ENCODE data around the gene NPHP3.

The NPHP3 gene

DNA sequence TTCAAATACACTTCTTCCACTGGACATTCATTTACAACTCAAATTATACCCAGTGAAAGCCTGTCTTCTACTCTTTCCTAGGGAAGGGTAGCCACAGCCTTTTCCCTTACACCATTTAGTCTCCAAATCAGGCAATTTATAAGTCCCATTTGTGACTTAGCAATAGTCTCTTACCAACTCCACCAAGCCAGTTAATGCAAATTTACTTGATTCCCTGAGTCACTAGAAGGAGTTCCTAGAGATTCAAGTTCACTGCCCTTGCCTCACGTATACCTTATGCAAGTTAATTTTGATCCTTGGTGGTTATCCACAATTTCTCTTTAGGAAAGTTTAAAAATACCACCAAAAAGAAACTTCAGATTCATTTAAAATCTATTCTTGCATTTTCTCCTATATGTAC lies 16.1 kb upstream of the NPHP3 start:
- ChIA-PET CTCF (interaction anchor here (0.8 to 3.6 kb wide), 3 partner anchors 10 to 646 kb away, joined by 3 to 22 read pairs (median 5); no protein-coding TSS in a partner anchor), POLR2A (no interaction called here)
- TF ChIP-seq, protein P1, sequence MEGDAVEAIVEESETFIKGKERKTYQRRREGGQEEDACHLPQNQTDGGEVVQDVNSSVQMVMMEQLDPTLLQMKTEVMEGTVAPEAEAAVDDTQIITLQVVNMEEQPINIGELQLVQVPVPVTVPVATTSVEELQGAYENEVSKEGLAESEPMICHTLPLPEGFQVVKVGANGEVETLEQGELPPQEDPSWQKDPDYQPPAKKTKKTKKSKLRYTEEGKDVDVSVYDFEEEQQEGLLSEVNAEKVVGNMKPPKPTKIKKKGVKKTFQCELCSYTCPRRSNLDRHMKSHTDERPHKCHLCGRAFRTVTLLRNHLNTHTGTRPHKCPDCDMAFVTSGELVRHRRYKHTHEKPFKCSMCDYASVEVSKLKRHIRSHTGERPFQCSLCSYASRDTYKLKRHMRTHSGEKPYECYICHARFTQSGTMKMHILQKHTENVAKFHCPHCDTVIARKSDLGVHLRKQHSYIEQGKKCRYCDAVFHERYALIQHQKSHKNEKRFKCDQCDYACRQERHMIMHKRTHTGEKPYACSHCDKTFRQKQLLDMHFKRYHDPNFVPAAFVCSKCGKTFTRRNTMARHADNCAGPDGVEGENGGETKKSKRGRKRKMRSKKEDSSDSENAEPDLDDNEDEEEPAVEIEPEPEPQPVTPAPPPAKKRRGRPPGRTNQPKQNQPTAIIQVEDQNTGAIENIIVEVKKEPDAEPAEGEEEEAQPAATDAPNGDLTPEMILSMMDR (IDR thresholded peaks at IDR 0.05; ENCODE audit: insufficient read depth, low read length, missing control alignments): no peak
- H3K4me3 ChIP-seq (ENCODE audit: low read depth, low read length): no peak overlapping the region
- no peak for DNase-seq (ENCODE audit: low read depth, low spot score)

DNA sequence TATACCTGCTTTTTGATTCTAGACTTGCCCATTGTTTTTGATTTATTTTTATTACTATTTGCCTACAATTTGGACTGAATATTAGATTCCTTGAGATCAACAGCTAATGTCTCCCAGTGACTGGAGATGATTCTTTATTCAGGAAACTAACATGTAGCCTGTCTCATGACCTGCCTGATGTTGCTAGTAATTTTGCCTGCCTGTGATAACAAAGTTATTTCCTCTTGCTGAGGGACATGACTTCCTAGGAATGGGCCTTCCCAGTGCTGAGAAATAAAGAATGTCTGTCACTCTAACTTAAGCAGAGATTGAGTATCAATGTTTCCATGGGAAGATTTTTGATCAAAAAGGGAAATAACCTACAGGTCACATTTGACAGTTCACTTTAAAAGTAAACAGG lies 13.4 kb upstream of the NPHP3 start:
- TF ChIP-seq, protein P1 (IDR thresholded peaks at IDR 0.05; ENCODE audit: insufficient read depth, low read length, missing control alignments): no peak
- H3K4me3 ChIP-seq (ENCODE audit: low read depth, low read length): no peak overlapping the region
- POLR2A ChIA-PET: no interaction called here
- no peak for DNase-seq (ENCODE audit: low read depth, low spot score)
- CTCF ChIA-PET: interaction anchor here (0.9 to 2.5 kb wide), 2 partner anchors 9 to 11 kb away, joined by 3 to 11 read pairs; no protein-coding TSS in a partner anchor

DNA sequence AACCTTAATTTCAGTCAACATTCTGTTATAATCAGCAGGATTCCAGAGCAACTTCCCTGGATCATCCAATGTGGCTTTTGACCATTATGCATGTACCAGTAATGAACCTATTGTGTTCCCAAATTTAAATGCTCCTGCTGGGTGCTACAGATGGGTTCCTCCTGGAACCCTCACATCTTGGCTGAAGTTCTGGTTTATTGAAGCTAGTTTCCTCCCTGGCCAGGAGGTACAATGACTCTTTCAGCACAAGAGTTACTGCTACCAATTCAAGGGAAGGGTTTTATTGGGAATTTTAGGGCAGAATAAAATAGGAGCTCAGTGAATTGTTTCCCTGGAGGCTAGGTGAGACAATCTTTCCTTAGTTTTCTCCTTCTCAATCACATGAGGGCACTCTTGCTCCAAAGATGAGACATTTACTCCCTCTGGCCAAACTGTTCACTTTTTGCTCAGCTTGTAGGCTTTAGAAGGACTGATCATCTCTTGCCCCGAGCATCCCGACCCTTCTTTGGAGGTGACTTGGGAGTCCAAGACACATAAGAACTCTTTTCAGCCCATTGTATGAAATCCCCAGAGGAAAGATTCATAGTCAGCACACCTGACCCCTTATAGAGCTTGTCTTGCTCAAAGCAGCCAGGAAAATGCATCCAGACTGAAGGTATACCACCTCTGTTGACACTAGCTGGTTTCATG lies 8.8 kb upstream of the NPHP3 start:
- TF ChIP-seq, protein P1 (IDR thresholded peaks at IDR 0.05; ENCODE audit: insufficient read depth, low read length, missing control alignments): peak; percentile 27
- ChIA-PET CTCF (interaction anchor here (0.5 to 8.5 kb wide), 25 partner anchors 8 to 1197 kb away, joined by 3 to 160 read pairs (median 7); partner anchors contain the start of gene TMEM108), POLR2A (interaction anchor here (0.6 kb wide), 1 partner anchor 720 kb away, joined by 3 read pairs; no protein-coding TSS in a partner anchor)
- no peak overlapping the region for H3K4me3 ChIP-seq (ENCODE audit: low read depth, low read length)
- DNase-seq (ENCODE audit: low read depth, low spot score): no peak

DNA sequence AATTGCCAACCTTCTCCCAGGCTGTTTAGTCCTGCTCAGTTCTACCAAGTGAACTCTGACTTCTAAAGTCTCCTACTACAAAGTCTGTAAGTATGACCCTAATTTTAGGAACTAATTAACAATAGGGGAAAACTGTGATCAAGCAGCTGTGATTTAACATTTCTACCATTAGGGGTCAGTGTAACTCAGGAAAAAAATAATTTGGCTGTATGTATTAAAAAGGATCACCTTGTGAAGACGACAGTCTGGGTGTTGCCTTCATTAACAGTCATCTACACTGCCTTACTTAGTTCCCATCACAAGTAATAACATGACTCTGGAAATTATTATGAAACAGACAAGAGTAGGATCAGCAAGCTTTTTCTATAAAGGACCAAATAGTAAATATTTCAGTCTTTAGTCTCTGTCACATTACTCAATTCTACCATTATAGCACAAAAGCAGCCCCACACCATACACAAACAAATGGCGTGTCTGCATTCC lies 4.2 kb upstream of the NPHP3 start:
- CTCF ChIA-PET: interaction anchor here (0.7 to 8.5 kb wide), 47 partner anchors 8 to 1486 kb away, joined by 3 to 160 read pairs (median 4); partner anchors contain the start of genes BFSP2 and DNAJC13
- POLR2A ChIA-PET: no interaction called here
- H3K4me3 ChIP-seq (ENCODE audit: low read depth, low read length): no peak overlapping the region
- TF ChIP-seq, protein P1 (IDR thresholded peaks at IDR 0.05; ENCODE audit: insufficient read depth, low read length, missing control alignments): peak; percentile 28
- no peak for DNase-seq (ENCODE audit: low read depth, low spot score)

DNA sequence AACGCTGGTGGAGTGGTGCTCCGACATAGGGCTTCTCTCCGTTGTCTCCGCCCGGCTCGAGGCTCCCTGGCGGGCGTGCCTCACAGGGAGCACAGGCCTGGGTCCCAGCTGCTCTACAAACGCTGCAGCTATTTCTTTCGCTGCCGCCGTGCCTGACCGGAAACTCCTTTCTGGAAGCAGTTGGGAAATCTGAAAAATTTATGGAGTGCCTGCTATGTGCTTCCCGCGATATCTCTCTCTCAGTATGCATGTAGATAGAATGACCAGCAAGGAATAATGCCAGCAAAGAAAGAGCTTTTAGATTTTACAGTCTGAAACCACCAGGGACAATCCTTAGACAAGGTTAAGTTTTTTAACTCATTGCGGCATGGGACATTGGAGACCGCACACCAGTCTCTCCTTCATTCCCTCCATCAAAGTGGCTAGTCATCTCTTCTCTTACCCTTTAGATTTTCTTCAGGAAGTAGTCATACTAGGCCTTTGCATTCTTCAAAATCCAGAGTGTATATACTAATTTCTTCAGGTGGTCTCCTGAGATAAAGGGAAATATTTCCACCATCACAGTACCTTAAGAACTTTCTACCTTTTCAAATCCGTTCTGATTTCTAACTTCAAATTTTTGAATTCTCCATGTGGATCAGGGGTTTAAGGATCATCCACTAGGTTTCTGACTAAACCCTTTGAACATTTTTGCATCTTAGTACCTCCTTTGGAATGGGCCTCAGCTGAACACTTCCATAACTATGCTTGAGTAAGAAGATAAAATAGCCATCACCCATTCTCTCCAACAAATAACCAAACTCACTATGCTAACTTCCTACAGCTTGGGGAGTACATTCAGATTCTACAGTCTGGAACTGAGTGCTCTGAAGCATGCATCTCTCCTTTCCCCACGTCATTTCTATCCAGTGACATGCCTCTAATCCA lies 1.1 kb upstream of the NPHP3 start:
- H3K4me3 ChIP-seq (ENCODE audit: low read depth, low read length): peak overlapping the region; percentile 79
- CTCF ChIA-PET: interaction anchor here (0.9 to 2.1 kb wide), 9 partner anchors 9 to 701 kb away, joined by 3 to 12 read pairs (median 4); no protein-coding TSS in a partner anchor
- no peak for DNase-seq (ENCODE audit: low read depth, low spot score)
- POLR2A ChIA-PET: no interaction called here
- TF ChIP-seq, protein P1 (IDR thresholded peaks at IDR 0.05; ENCODE audit: insufficient read depth, low read length, missing control alignments): no peak

Measured in AG04449 (cell line).